SK-N-SH (cell line): ENCODE results near the gene MYO1E. TPM values are rescaled to one million over a fixed set of nuclear protein-coding genes. Genes with fewer than 3 reads are reported as not detected.

Experiments used
- CTCF ChIA-PET: fragments of 300-600, 350-600 bp; formaldehyde crosslinking; extraction: SDS; loops from one replicate; lab custom pipeline; 2021; lab: Yijun Ruan, JAX
- POLR2A ChIA-PET: fragments of 350-600 bp; sonication (Branson Sonifier 250); formaldehyde crosslinking; extraction: SDS; loops from one replicate; lab custom pipeline; 2020; ENCODE audit warnings: antibody characterized with exemption, inconsistent platforms; lab: Yijun Ruan, JAX
- DNase-seq: peaks from one replicate; pipeline ENCODE4 v3.0.0; 2012
- H2AFZ ChIP-seq: fragments of 200-600 bp; sonication (generic); 2 replicates; pipeline ENCODE4 v1.8.1; 2016; ENCODE audit warnings: antibody characterized with exemption, mild to moderate bottlenecking, low read depth
- H3F3A ChIP-seq: fragments of 200-600 bp; sonication (generic); replicated peaks from 2 replicates; pipeline ENCODE3; 2016; ENCODE audit warnings: antibody characterized with exemption, mild to moderate bottlenecking; ENCODE audit not compliant: insufficient read depth
- H3K27ac ChIP-seq, 2 experiments: fragments of 200-500 bp in 1 of 2; fragments of 200-600 bp in 1 of 2; sonication (Bioruptor generic) in 1 of 2; sonication (generic), shearing (Covaris generic) in 1 of 2; 2 replicates each; pipeline versions ENCODE4 v1.5.1 to v1.6.1; 2014 to 2016; ENCODE audit warnings: low read depth in 2 of 2, inconsistent platforms in 1 of 2, low read length in 1 of 2, mild to moderate bottlenecking in 1 of 2, mixed read lengths in 1 of 2
- H3K27me3 ChIP-seq: fragments of 200-600 bp; sonication (generic), shearing (Covaris generic); 2 replicates; pipeline ENCODE4 v1.6.1; 2016; ENCODE audit warnings: mixed run types; ENCODE audit not compliant: insufficient read depth
- H3K36me3 ChIP-seq, 2 experiments: fragments of 200-500 bp in 1 of 2; fragments of 200-600 bp in 1 of 2; sonication (Bioruptor generic) in 1 of 2; sonication (generic) in 1 of 2; replicated peaks in 1 of 2; 2 replicates each; pipeline versions ENCODE3 to v1.5.1; 2014 to 2016; ENCODE audit warnings: low read length in 1 of 2, mild to moderate bottlenecking in 1 of 2; ENCODE audit not compliant: insufficient read depth in 2 of 2, control insufficient read depth in 1 of 2
- H3K4me1 ChIP-seq, 2 experiments: fragments of 200-500 bp in 1 of 2; fragments of 200-600 bp in 1 of 2; sonication (Bioruptor generic) in 1 of 2; sonication (generic), shearing (Covaris generic) in 1 of 2; 2 replicates each; pipeline versions ENCODE4 v1.5.1 to v1.6.1; 2014 to 2016; ENCODE audit warnings: low read depth in 1 of 2, low read length in 1 of 2, mixed run types in 1 of 2; ENCODE audit not compliant: insufficient read depth in 2 of 2, control insufficient read depth in 1 of 2
- H3K4me2 ChIP-seq: fragments of 200-600 bp; sonication (generic), shearing (Covaris generic); 2 replicates; pipeline ENCODE4 v1.6.1; 2017; ENCODE audit warnings: mixed run types
- H3K4me3 ChIP-seq, 2 experiments: fragments of 200-500 bp in 1 of 2; fragments of 200-600 bp in 1 of 2; sonication (Bioruptor generic) in 1 of 2; sonication (generic), shearing (Covaris generic) in 1 of 2; 2 replicates each; pipeline versions ENCODE4 v1.5.1 to v1.8.1; 2014 to 2016; ENCODE audit warnings: low read depth in 2 of 2, inconsistent platforms in 1 of 2, low read length in 1 of 2, mild to moderate bottlenecking in 1 of 2, mixed read lengths in 1 of 2, moderate library complexity in 1 of 2
- H3K79me2 ChIP-seq: fragments of 200-600 bp; sonication (generic); 2 replicates; pipeline ENCODE4 v1.8.1; 2017; ENCODE audit warnings: mild to moderate bottlenecking; ENCODE audit not compliant: insufficient read depth
- H3K9ac ChIP-seq: fragments of 200-600 bp; sonication (generic); 2 replicates; pipeline ENCODE4 v1.6.1; 2017; ENCODE audit warnings: mixed run types
- H3K9me2 ChIP-seq: fragments of 200-600 bp; sonication (generic); 2 replicates; pipeline ENCODE4 v1.6.1; 2017; ENCODE audit warnings: mixed run types
- H3K9me3 ChIP-seq: fragments of 200-600 bp; sonication (generic); 2 replicates; pipeline ENCODE4 v1.6.1; 2017; ENCODE audit warnings: mixed run types, mild to moderate bottlenecking, moderate library complexity
- H4K20me1 ChIP-seq: fragments of 200-600 bp; sonication (generic); 2 replicates; pipeline ENCODE4 v1.6.1; 2017; ENCODE audit warnings: mild to moderate bottlenecking, mixed run types; ENCODE audit not compliant: insufficient read depth
- ELF1 ChIP-seq: IDR thresholded peaks from 2 replicates; pipeline ENCODE4 v1.4.0; 2012
- GATA2 ChIP-seq: sonication (generic); formaldehyde crosslinking; IDR thresholded peaks from 2 replicates; pipeline ENCODE4 v1.5.0; 2020; ENCODE audit warnings: mild to moderate bottlenecking, missing genetic modification reagents
- IRF3 ChIP-seq: fragments of 150-350 bp; IDR thresholded peaks from 2 replicates; pipeline ENCODE4 v1.6.1; 2016; ENCODE audit warnings: mild to moderate bottlenecking, low read depth, low read length
- MAX ChIP-seq: IDR thresholded peaks from 2 replicates; pipeline ENCODE4 v1.4.0; 2012; ENCODE audit warnings: low read depth
- MEF2A ChIP-seq: IDR thresholded peaks from 2 replicates; pipeline ENCODE4 v1.4.0; 2012; ENCODE audit warnings: low read depth, borderline replicate concordance
- NFIC ChIP-seq: IDR thresholded peaks from 2 replicates; pipeline ENCODE4 v1.4.0; 2012; ENCODE audit warnings: borderline replicate concordance
- NRF1 ChIP-seq: IDR thresholded peaks from 2 replicates; pipeline ENCODE4 v1.6.1; 2012; ENCODE audit warnings: low read depth, mild to moderate bottlenecking, low read length
- RAD21 ChIP-seq: IDR thresholded peaks from 2 replicates; pipeline ENCODE4 v1.6.1; 2012; ENCODE audit warnings: mild to moderate bottlenecking, low read length
- RCOR1 ChIP-seq: fragments of 150-350 bp; IDR thresholded peaks from 2 replicates; pipeline ENCODE4 v1.6.1; 2017; ENCODE audit warnings: antibody characterized with exemption, low read length
- RFX5 ChIP-seq: IDR thresholded peaks from 2 replicates; pipeline ENCODE4 v1.6.1; 2012; ENCODE audit warnings: mild to moderate bottlenecking, improper control_type of control experiment, low read length
- RXRA ChIP-seq: IDR thresholded peaks from 2 replicates; pipeline ENCODE4 v1.4.0; 2012; ENCODE audit warnings: low read depth, mild to moderate bottlenecking, borderline replicate concordance
- SMC3 ChIP-seq: IDR thresholded peaks from 2 replicates; pipeline ENCODE4 v1.6.1; 2012; ENCODE audit warnings: low read depth, low read length, improper control_type of control experiment
- TCF12 ChIP-seq: IDR thresholded peaks from 2 replicates; pipeline ENCODE4 v1.4.0; 2012
- YY1 ChIP-seq: IDR thresholded peaks from 2 replicates; pipeline ENCODE4 v1.4.0; 2012; ENCODE audit warnings: low read depth, mild to moderate bottlenecking
- WGBS: methylation state at CpG from one replicate; pipeline ENCODE4 v1.1.6; 2017; ENCODE audit warnings: low lambda C conversion rate; 5-methylcytosine and 5-hydroxymethylcytosine counted together
- polyA plus RNA-seq, 3 experiments: library from polyadenylated mRNA; depleted of rRNA; stranded (reverse); fragments of >200 nt; gene quantifications; 2 replicates each; pipeline ENCODE4 v1.2.3, GENCODE V29; 2012
- TF ChIP-seq, protein P1 (sequence below): fragments of 200-600 bp; sonication (generic); IDR thresholded peaks from 2 replicates; pipeline ENCODE4 v1.6.1; 2017; ENCODE audit warnings: antibody characterized with exemption, mild to moderate bottlenecking, moderate library complexity
- TF ChIP-seq, protein P2 (sequence below): IDR thresholded peaks from 2 replicates; pipeline ENCODE4 v1.4.0; 2012; ENCODE audit warnings: low read depth, borderline replicate concordance

MYO1E gene
- polyA plus RNA-seq, 1 of the 3 experiments (the other 2 are of a cell fraction), result 9.7 TPM

GRCh38 chr15:59279023-59279422 is 93.6 kb downstream of the MYO1E start:
- H2AFZ ChIP-seq, result no peak overlapping the region
- no peak overlapping the region for H3K4me2 ChIP-seq
- no peak overlapping the region for H3K9ac ChIP-seq
- H3K27me3 ChIP-seq, result no peaks in the 10 kb centered on the region
- ChIA-PET POLR2A (no interaction called here), CTCF (interaction anchor here (2.6 kb wide), 1 partner anchor 18 kb away, joined by 10 read pairs; no protein-coding TSS in a partner anchor)
- H3F3A ChIP-seq, result peaks cover 5% of the 10 kb centered on the region
- no peaks in the 10 kb centered on the region for H3K9me3 ChIP-seq
- H3K79me2 ChIP-seq, result peaks cover 24% of the 10 kb centered on the region
- TF ChIP-seq SMC3, result no peak
- TF ChIP-seq RXRA, result no peak
- no peak for TF ChIP-seq ELF1
- TF ChIP-seq GATA2, result no peak
- TF ChIP-seq, protein P1, sequence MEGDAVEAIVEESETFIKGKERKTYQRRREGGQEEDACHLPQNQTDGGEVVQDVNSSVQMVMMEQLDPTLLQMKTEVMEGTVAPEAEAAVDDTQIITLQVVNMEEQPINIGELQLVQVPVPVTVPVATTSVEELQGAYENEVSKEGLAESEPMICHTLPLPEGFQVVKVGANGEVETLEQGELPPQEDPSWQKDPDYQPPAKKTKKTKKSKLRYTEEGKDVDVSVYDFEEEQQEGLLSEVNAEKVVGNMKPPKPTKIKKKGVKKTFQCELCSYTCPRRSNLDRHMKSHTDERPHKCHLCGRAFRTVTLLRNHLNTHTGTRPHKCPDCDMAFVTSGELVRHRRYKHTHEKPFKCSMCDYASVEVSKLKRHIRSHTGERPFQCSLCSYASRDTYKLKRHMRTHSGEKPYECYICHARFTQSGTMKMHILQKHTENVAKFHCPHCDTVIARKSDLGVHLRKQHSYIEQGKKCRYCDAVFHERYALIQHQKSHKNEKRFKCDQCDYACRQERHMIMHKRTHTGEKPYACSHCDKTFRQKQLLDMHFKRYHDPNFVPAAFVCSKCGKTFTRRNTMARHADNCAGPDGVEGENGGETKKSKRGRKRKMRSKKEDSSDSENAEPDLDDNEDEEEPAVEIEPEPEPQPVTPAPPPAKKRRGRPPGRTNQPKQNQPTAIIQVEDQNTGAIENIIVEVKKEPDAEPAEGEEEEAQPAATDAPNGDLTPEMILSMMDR, result no peak
- no peak for TF ChIP-seq NRF1
- TF ChIP-seq MAX, result no peak
- no peak for TF ChIP-seq NFIC
- TF ChIP-seq, protein P2, sequence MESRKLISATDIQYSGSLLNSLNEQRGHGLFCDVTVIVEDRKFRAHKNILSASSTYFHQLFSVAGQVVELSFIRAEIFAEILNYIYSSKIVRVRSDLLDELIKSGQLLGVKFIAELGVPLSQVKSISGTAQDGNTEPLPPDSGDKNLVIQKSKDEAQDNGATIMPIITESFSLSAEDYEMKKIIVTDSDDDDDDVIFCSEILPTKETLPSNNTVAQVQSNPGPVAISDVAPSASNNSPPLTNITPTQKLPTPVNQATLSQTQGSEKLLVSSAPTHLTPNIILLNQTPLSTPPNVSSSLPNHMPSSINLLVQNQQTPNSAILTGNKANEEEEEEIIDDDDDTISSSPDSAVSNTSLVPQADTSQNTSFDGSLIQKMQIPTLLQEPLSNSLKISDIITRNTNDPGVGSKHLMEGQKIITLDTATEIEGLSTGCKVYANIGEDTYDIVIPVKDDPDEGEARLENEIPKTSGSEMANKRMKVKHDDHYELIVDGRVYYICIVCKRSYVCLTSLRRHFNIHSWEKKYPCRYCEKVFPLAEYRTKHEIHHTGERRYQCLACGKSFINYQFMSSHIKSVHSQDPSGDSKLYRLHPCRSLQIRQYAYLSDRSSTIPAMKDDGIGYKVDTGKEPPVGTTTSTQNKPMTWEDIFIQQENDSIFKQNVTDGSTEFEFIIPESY, result no peak
- no peak for TF ChIP-seq RAD21
- TF ChIP-seq RFX5, result no peak
- TF ChIP-seq MEF2A, result no peak
- no peak for TF ChIP-seq TCF12
- no peak for TF ChIP-seq IRF3
- no peak for TF ChIP-seq YY1
- no peak for TF ChIP-seq RCOR1
- TF ChIP-seq, all 33 proteins: peak for 0
- H4K20me1 ChIP-seq, result no peaks in the 10 kb centered on the region
- H3K27ac ChIP-seq, result no peak overlapping the region
- peaks cover 0 to 7% of the 10 kb centered on the region in 2 experiments; a peak in 2 of 4 replicates for H3K4me1 ChIP-seq
- WGBS, result 69% methylated on average over 5 of the region's 5 CpGs
- no peak for DNase-seq
- no peaks in the 10 kb centered on the region for H3K36me3 ChIP-seq
- no peak overlapping the region for H3K4me3 ChIP-seq
- no peaks in the 10 kb centered on the region for H3K9me2 ChIP-seq
